HepG2 (cell line): ENCODE data around the gene DPPA2. TPM values are rescaled to one million over a fixed set of nuclear protein-coding genes. Genes with fewer than 3 reads are reported as not detected.

Experiments used
- ATAC-seq: fragments of 200-7000 bp; cut with Tn5 transposase; 3 replicates; pipeline ENCODE4 v1.9.1; 2020; ENCODE audit warnings: mild to moderate bottlenecking, moderate library complexity
- BruUV-seq: library from RNA; stranded (reverse); fragments of 400-500 nt; replicated peaks from 2 replicates; lab custom pipeline; 2021; lab: Mats Ljungman, UMichigan
- CTCF ChIA-PET: fragments of 300-600 bp; formaldehyde crosslinking; extraction: SDS; loops from one replicate; lab custom pipeline; 2021; ENCODE audit warnings: low total read pairs, inconsistent platforms, low intra/inter-chr PET ratio; lab: Yijun Ruan, JAX
- POLR2A ChIA-PET: fragments of 350-600 bp; sonication (Branson Sonifier 250); formaldehyde crosslinking; loops from one replicate; lab custom pipeline; 2020; ENCODE audit warnings: antibody characterized with exemption, inconsistent platforms; lab: Yijun Ruan, JAX
- DNase-seq: peaks from one replicate; pipeline ENCODE4 v3.0.0-alpha.2; 2015; ENCODE audit warnings: low spot score
- FAIRE-seq: peaks from 3 replicates; lab custom pipeline; 2011; peaks lifted over from hg19 to GRCh38; lab: Jason Lieb, UNC
- H2AFZ ChIP-seq: one replicate; pipeline ENCODE4 v1.6.1; 2011; ENCODE audit warnings: low read length, inconsistent platforms
- H3K27ac ChIP-seq: fragments of 300-600 bp; 3 replicates; pipeline ENCODE4 v1.8.0; 2011; ENCODE audit warnings: mixed run types, mild to moderate bottlenecking, mixed read lengths, low read length, inconsistent platforms; ENCODE audit not compliant: insufficient read depth; ENCODE audit errors: extremely low read length
- H3K27me3 ChIP-seq, 2 experiments: fragments of 200-600 bp in 1 of 2; 2 replicates in 1 of 2; 3 replicates in 1 of 2; pipeline versions ENCODE4 v1.6.0 to v1.8.0; 2011; ENCODE audit warnings: low read length in 2 of 2, mild to moderate bottlenecking in 2 of 2, moderate library complexity in 2 of 2, inconsistent platforms in 1 of 2; ENCODE audit not compliant: insufficient read depth in 2 of 2, control insufficient read depth in 1 of 2
- H3K36me3 ChIP-seq, 2 experiments: fragments of 200-600 bp in 1 of 2; replicated peaks in 1 of 2; 2 replicates in 1 of 2; 3 replicates in 1 of 2; pipeline versions ENCODE4 v1.5.1 to v1.8.0; 2011; ENCODE audit warnings: low read length in 2 of 2, inconsistent platforms in 1 of 2; ENCODE audit not compliant: insufficient read depth in 2 of 2, control insufficient read depth in 1 of 2
- H3K4me1 ChIP-seq: 2 replicates; pipeline ENCODE4 v1.5.1; 2012; ENCODE audit warnings: low read length, inconsistent platforms; ENCODE audit not compliant: insufficient read depth
- H3K4me2 ChIP-seq: 2 replicates; pipeline ENCODE4 v1.6.0; 2011; ENCODE audit warnings: low read depth, low read length, inconsistent platforms
- H3K4me3 ChIP-seq, 3 experiments: fragments of 200-600 bp in 1 of 3; sonication (generic), shearing (Covaris generic) in 1 of 3; replicated peaks in 1 of 3; 2 replicates each; pipeline ENCODE4 v1.5.1; 2011 to 2016; ENCODE audit warnings: low read length in 3 of 3, inconsistent platforms in 2 of 3, low read depth in 2 of 3, mild to moderate bottlenecking in 2 of 3, control low read depth in 1 of 3, mixed read lengths in 1 of 3; ENCODE audit not compliant: insufficient read depth in 1 of 3
- H3K79me2 ChIP-seq: one replicate; pipeline ENCODE4 v1.6.1; 2011; ENCODE audit warnings: low read length, inconsistent platforms; ENCODE audit not compliant: insufficient read depth
- H3K9ac ChIP-seq: 2 replicates; pipeline ENCODE4 v1.6.0; 2011; ENCODE audit warnings: mild to moderate bottlenecking, low read depth, low read length, inconsistent platforms; ENCODE audit not compliant: insufficient read depth
- H3K9me3 ChIP-seq: 2 replicates; pipeline ENCODE4 v1.5.1; 2012; ENCODE audit warnings: mild to moderate bottlenecking, low read length
- H4K20me1 ChIP-seq: 2 replicates; pipeline ENCODE4 v1.6.0; 2011; ENCODE audit warnings: inconsistent platforms, mild to moderate bottlenecking, low read length, moderate library complexity; ENCODE audit not compliant: insufficient read depth
- ARNT2 ChIP-seq: sonication (generic); formaldehyde crosslinking; IDR thresholded peaks from 2 replicates; pipeline ENCODE4 v1.8.0; 2022; ENCODE audit warnings: mild to moderate bottlenecking, low read depth, missing genetic modification reagents, moderate library complexity
- ERF ChIP-seq: IDR thresholded peaks from 2 replicates; pipeline ENCODE4 v1.6.1; 2018; ENCODE audit warnings: missing biosample characterization, missing genetic modification reagents
- HDAC2 ChIP-seq: sonication (generic); formaldehyde crosslinking; IDR thresholded peaks from 2 replicates; pipeline ENCODE4 v1.4.0; 2020; ENCODE audit warnings: missing genetic modification reagents
- KLF12 ChIP-seq: sonication (generic); formaldehyde crosslinking; IDR thresholded peaks from 2 replicates; pipeline ENCODE4 v1.4.0; 2020; ENCODE audit warnings: missing genetic modification reagents, borderline replicate concordance
- MEIS1 ChIP-seq: sonication (generic); formaldehyde crosslinking; IDR thresholded peaks from 2 replicates; pipeline ENCODE4 v1.9.0; 2021; ENCODE audit warnings: mild to moderate bottlenecking, missing genetic modification reagents, moderate library complexity, borderline replicate concordance
- RBFOX2 ChIP-seq: fragments of 200-400 bp; formaldehyde crosslinking; IDR thresholded peaks from 2 replicates; pipeline ENCODE4 v1.6.1; 2017; ENCODE audit warnings: low read depth, mild to moderate bottlenecking, low read length
- ZIK1 ChIP-seq: sonication (generic); formaldehyde crosslinking; IDR thresholded peaks from 2 replicates; pipeline ENCODE4 v1.5.0; 2020; ENCODE audit warnings: mild to moderate bottlenecking, low read depth, missing genetic modification reagents, borderline replicate concordance
- ZNF333 ChIP-seq: sonication (generic); formaldehyde crosslinking; IDR thresholded peaks from 2 replicates; pipeline ENCODE4 v1.4.0; 2020; ENCODE audit warnings: mild to moderate bottlenecking, missing genetic modification reagents, borderline replicate concordance
- ZNF432 ChIP-seq: sonication (generic); formaldehyde crosslinking; IDR thresholded peaks from 2 replicates; pipeline ENCODE4 v1.5.0; 2020; ENCODE audit warnings: missing genetic modification reagents, mild to moderate bottlenecking, borderline replicate concordance
- ZNF552 ChIP-seq: sonication (generic); formaldehyde crosslinking; IDR thresholded peaks from 2 replicates; pipeline ENCODE4 v1.9.0; 2022; ENCODE audit warnings: missing genetic modification reagents, mild to moderate bottlenecking, borderline replicate concordance
- ZNF660 ChIP-seq: sonication (generic); formaldehyde crosslinking; IDR thresholded peaks from 2 replicates; pipeline ENCODE4 v1.5.1; 2020; ENCODE audit warnings: mild to moderate bottlenecking, low read depth, missing genetic modification reagents, borderline replicate concordance
- WGBS: methylation state at CpG from one replicate; pipeline ENCODE4 v1.1.6; 2017; ENCODE audit warnings: low lambda C conversion rate; 5-methylcytosine and 5-hydroxymethylcytosine counted together
- in situ Hi-C: cut with HindIII; loops from 2 replicates; pipeline ENCODE4 v1.10.0; 2017; ENCODE audit warnings: low pct_unique_long_range_greater_than_20kb; ENCODE audit not compliant: extremely low pct_ligation_motif_present
- intact Hi-C: fragments of 100-400 bp; cut with micrococcal nuclease; formaldehyde crosslinking; loops from one replicate; pipeline ENCODE4 v1.10.0; 2022; ENCODE audit not compliant: unreplicated experiment
- polyA plus RNA-seq, 8 experiments: library from polyadenylated mRNA; depleted of rRNA in 3 of 8; stranded (reverse) in 7 of 8; unstranded in 1 of 8; fragments of >200 nt; fragmentation: Illumina TruSeq in 4 of 8; extraction: Trizol in 4 of 8; gene quantifications; 2 replicates each; pipeline versions ENCODE4 v1.2.1 to v1.2.3, GENCODE V29; 2011 to 2016; ENCODE audit warnings: low read depth in 4 of 8, missing spikeins in 1 of 8, mixed read lengths in 1 of 8; ENCODE audit not compliant: insufficient read depth in 1 of 8
- total RNA-seq, 5 experiments: library from RNA; depleted of rRNA; stranded (reverse); fragments of >200 nt; fragmentation: Illumina TruSeq; extraction: Trizol; gene quantifications; 2 replicates each; pipeline ENCODE4 v1.2.3, GENCODE V29; 2016; ENCODE audit warnings: low read depth in 1 of 5
- TF ChIP-seq, protein P1 (sequence below): sonication (generic); formaldehyde crosslinking; IDR thresholded peaks from 2 replicates; pipeline ENCODE4 v1.4.0; 2020; ENCODE audit warnings: missing genetic modification reagents
- TF ChIP-seq, protein P2 (sequence below): IDR thresholded peaks from 2 replicates; pipeline ENCODE4 v1.6.1; 2012; ENCODE audit warnings: low read depth, low read length, improper control_type of control experiment
- TF ChIP-seq, protein P3 (sequence below): sonication (generic); formaldehyde crosslinking; conservative IDR thresholded peaks from 2 replicates; pipeline ENCODE4 v1.8.1; 2023; ENCODE audit warnings: missing genetic modification reagents

The DPPA2 gene
- total and polyA plus RNA-seq, 2 of the 13 experiments (the other 11 are each of a cell fraction or from before 2014, with no cell fraction given), result not detected

DNA sequence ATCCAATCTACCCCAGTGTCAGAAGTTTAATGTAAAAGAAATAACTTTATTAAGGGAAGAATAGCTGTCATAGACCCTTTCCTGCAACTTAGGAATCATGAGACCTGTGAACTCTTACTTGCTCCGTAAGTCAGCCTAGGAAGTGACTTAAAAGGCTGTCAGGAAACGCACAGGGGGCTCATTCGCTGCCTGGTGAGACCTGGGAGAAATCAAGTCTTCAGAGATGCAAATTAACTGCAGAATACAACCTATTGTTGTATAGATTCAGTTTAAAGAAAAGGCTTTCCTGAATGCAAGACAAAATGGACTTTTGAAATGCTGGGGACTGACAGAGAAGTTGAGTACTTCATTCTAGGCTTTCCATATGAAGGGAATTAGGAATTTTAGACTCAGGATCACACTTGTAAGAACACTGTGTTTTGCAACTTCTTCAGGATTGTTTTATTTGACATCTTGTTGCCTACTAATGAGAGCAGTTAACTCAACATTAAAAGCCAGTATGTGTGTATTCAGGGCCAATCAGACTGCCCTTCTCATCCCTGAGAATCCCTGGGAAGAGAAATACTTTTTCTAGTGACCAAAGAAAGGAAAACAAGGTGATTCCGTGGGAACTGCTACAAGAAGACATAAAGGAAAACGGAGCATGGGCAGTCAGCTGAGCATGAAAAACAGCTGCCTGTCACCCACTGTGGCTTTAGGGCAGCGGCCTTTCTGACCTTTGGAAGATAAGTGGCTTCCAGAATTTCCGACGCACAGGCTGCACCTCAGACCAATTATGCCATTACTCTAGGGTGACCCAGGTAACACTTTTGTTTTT is 39.5 kb upstream of the DPPA2 start (continued):
- TF ChIP-seq ERF (CRISPR knock-in tag), result no peak
- no peak for TF ChIP-seq KLF12
- TF ChIP-seq ARNT2 (CRISPR knock-in tag), result no peak

DNA sequence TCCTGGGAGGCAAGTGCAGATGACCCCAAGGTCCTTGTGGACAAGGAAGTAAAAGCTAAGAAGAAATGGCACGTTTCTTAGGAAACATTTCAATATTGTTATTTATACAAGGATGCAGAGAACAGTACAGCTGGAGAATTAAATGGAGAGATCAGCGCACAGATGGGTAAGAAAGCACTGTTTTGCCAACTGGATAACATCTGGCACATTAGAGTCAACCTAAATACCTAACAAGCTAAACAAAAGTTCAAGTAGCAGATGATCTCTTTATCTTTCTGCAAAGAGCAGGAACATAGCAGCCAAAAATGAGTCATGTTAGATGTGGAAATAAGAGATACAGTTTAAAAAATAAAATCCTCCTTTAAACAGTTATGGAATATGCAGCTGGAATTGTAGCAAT is 36.7 kb upstream of the DPPA2 start:
- no peaks in the 10 kb centered on the region for H3K79me2 ChIP-seq
- H3K36me3 ChIP-seq, result no peaks in the 10 kb centered on the region
- H3K27ac ChIP-seq, result no peak overlapping the region
- BruUV-seq, result no TSS peak
- 43% methylated on average over 2 of the region's 2 CpGs for WGBS
- ChIA-PET CTCF (no interaction called here), POLR2A (no interaction called here)
- H3K27me3 ChIP-seq, result no peaks in the 10 kb centered on the region
- no peaks in the 10 kb centered on the region for H3K4me1 ChIP-seq
- H3K4me3 ChIP-seq, result no peak overlapping the region
- H4K20me1 ChIP-seq, result no peaks in the 10 kb centered on the region
- in situ Hi-C loops (no loop called here), intact Hi-C loops (no loop called here)
- no peak overlapping the region for H2AFZ ChIP-seq
- DNase-seq (no peak), FAIRE-seq (no peak), ATAC-seq (no peak)
- H3K9ac ChIP-seq, result no peak overlapping the region
- H3K9me3 ChIP-seq, result no peaks in the 10 kb centered on the region
- H3K4me2 ChIP-seq, result no peak overlapping the region
- no peak for TF ChIP-seq ZNF432 (CRISPR knock-in tag)
- TF ChIP-seq MEIS1 (CRISPR knock-in tag), result no peak
- no peak for TF ChIP-seq ZNF552 (CRISPR knock-in tag)
- TF ChIP-seq ZNF660 (CRISPR knock-in tag), result no peak
- TF ChIP-seq HDAC2 (CRISPR knock-in tag), result no peak
- no peak for TF ChIP-seq ZIK1 (CRISPR knock-in tag)
- no peak for TF ChIP-seq RBFOX2
- TF ChIP-seq, protein P1, sequence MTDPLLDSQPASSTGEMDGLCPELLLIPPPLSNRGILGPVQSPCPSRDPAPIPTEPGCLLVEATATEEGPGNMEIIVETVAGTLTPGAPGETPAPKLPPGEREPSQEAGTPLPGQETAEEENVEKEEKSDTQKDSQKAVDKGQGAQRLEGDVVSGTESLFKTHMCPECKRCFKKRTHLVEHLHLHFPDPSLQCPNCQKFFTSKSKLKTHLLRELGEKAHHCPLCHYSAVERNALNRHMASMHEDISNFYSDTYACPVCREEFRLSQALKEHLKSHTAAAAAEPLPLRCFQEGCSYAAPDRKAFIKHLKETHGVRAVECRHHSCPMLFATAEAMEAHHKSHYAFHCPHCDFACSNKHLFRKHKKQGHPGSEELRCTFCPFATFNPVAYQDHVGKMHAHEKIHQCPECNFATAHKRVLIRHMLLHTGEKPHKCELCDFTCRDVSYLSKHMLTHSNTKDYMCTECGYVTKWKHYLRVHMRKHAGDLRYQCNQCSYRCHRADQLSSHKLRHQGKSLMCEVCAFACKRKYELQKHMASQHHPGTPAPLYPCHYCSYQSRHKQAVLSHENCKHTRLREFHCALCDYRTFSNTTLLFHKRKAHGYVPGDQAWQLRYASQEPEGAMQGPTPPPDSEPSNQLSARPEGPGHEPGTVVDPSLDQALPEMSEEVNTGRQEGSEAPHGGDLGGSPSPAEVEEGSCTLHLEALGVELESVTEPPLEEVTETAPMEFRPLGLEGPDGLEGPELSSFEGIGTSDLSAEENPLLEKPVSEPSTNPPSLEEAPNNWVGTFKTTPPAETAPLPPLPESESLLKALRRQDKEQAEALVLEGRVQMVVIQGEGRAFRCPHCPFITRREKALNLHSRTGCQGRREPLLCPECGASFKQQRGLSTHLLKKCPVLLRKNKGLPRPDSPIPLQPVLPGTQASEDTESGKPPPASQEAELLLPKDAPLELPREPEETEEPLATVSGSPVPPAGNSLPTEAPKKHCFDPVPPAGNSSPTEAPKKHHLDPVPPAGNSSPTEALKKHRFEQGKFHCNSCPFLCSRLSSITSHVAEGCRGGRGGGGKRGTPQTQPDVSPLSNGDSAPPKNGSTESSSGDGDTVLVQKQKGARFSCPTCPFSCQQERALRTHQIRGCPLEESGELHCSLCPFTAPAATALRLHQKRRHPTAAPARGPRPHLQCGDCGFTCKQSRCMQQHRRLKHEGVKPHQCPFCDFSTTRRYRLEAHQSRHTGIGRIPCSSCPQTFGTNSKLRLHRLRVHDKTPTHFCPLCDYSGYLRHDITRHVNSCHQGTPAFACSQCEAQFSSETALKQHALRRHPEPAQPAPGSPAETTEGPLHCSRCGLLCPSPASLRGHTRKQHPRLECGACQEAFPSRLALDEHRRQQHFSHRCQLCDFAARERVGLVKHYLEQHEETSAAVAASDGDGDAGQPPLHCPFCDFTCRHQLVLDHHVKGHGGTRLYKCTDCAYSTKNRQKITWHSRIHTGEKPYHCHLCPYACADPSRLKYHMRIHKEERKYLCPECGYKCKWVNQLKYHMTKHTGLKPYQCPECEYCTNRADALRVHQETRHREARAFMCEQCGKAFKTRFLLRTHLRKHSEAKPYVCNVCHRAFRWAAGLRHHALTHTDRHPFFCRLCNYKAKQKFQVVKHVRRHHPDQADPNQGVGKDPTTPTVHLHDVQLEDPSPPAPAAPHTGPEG, result no peak
- TF ChIP-seq, protein P2, sequence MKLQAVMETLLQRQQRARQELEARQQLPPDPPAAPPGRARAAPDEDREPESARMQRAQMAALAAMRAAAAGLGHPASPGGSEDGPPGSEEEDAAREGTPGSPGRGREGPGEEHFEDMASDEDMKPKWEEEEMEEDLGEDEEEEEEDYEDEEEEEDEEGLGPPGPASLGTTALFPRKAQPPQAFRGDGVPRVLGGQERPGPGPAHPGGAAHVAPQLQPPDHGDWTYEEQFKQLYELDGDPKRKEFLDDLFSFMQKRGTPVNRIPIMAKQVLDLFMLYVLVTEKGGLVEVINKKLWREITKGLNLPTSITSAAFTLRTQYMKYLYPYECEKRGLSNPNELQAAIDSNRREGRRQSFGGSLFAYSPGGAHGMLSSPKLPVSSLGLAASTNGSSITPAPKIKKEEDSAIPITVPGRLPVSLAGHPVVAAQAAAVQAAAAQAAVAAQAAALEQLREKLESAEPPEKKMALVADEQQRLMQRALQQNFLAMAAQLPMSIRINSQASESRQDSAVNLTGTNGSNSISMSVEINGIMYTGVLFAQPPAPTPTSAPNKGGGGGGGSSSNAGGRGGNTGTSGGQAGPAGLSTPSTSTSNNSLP, result no peak
- TF ChIP-seq ZNF333 (CRISPR knock-in tag), result no peak
- TF ChIP-seq, protein P3, sequence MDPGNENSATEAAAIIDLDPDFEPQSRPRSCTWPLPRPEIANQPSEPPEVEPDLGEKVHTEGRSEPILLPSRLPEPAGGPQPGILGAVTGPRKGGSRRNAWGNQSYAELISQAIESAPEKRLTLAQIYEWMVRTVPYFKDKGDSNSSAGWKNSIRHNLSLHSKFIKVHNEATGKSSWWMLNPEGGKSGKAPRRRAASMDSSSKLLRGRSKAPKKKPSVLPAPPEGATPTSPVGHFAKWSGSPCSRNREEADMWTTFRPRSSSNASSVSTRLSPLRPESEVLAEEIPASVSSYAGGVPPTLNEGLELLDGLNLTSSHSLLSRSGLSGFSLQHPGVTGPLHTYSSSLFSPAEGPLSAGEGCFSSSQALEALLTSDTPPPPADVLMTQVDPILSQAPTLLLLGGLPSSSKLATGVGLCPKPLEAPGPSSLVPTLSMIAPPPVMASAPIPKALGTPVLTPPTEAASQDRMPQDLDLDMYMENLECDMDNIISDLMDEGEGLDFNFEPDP (CRISPR knock-in tag), result no peak
